HEK293 (cell line): ENCODE measurements around the gene RXRG.

ENCODE experiments used
- CTCF ChIA-PET: fragments of 350-600 bp; formaldehyde crosslinking; extraction: SDS; loops from one replicate; lab custom pipeline; 2021; ENCODE audit warnings: antibody characterized with exemption; lab: Yijun Ruan, JAX
- POLR2A ChIA-PET: fragments of 300-600 bp; formaldehyde crosslinking; extraction: SDS; loops from one replicate; lab custom pipeline; 2020; ENCODE audit warnings: antibody characterized with exemption, inconsistent platforms; lab: Yijun Ruan, JAX
- H3K27ac ChIP-seq: fragments of 200-500 bp; sonication (Bioruptor generic); 2 replicates; pipeline ENCODE4 v1.5.1; 2014; ENCODE audit warnings: low read depth, low read length, control low read depth, inconsistent platforms; ENCODE audit errors: extremely low read depth
- H3K36me3 ChIP-seq, 2 experiments: fragments of 200-500 bp in 1 of 2; sonication (Bioruptor generic) in 1 of 2; 1 replicate in 1 of 2; 2 replicates in 1 of 2; pipeline ENCODE4 v1.5.1; 2014 to 2017; ENCODE audit warnings: inconsistent platforms in 2 of 2, low read length in 2 of 2; ENCODE audit not compliant: control insufficient read depth in 2 of 2, insufficient read depth in 1 of 2
- H3K4me1 ChIP-seq: fragments of 200-500 bp; sonication (Bioruptor generic); 2 replicates; pipeline ENCODE4 v1.5.1; 2014; ENCODE audit warnings: mild to moderate bottlenecking, low read length, inconsistent platforms; ENCODE audit not compliant: control insufficient read depth, insufficient read depth
- H3K4me3 ChIP-seq: 2 replicates; pipeline ENCODE4 v1.5.1; 2011; ENCODE audit warnings: low read depth, mild to moderate bottlenecking, control low read depth, low read length, moderate library complexity
- H3K9me3 ChIP-seq: fragments of 200-500 bp; sonication (Bioruptor generic); 2 replicates; pipeline ENCODE4 v1.5.1; 2014; ENCODE audit warnings: low read depth, low read length, inconsistent platforms; ENCODE audit not compliant: control insufficient read depth, insufficient read depth
- EGR2 ChIP-seq: fragments of 450-650 bp; formaldehyde crosslinking; IDR thresholded peaks from 2 replicates; pipeline ENCODE4 v1.5.1; 2016; ENCODE audit warnings: low read depth, missing biosample characterization, missing genetic modification characterization
- GLIS1 ChIP-seq: fragments of 450-650 bp; formaldehyde crosslinking; IDR thresholded peaks from 2 replicates; pipeline ENCODE4 v1.5.1; 2016; ENCODE audit warnings: missing biosample characterization, missing genetic modification characterization
- GLIS2 ChIP-seq: fragments of 450-650 bp; formaldehyde crosslinking; IDR thresholded peaks from 2 replicates; pipeline ENCODE4 v1.5.1; 2016; ENCODE audit warnings: missing biosample characterization, missing genetic modification characterization
- RBAK ChIP-seq: fragments of 450-650 bp; formaldehyde crosslinking; IDR thresholded peaks from 2 replicates; pipeline ENCODE4 v1.5.1; 2016; ENCODE audit warnings: missing biosample characterization, missing genetic modification characterization
- ZBTB21 ChIP-seq: fragments of 450-650 bp; formaldehyde crosslinking; IDR thresholded peaks from 2 replicates; pipeline ENCODE4 v1.5.1; 2017; ENCODE audit warnings: missing biosample characterization, missing genetic modification characterization
- ZNF184 ChIP-seq: fragments of 450-650 bp; IDR thresholded peaks from 2 replicates; pipeline ENCODE4 v1.5.1; 2018; ENCODE audit warnings: missing biosample characterization, mild to moderate bottlenecking, missing genetic modification characterization
- ZNF501 ChIP-seq: fragments of 450-650 bp; formaldehyde crosslinking; IDR thresholded peaks from 2 replicates; pipeline ENCODE4 v1.5.1; 2016; ENCODE audit warnings: missing biosample characterization, missing genetic modification characterization
- TF ChIP-seq, protein P1 (sequence below): fragments of 450-650 bp; formaldehyde crosslinking; IDR thresholded peaks from 2 replicates; pipeline ENCODE4 v1.5.1; 2016; ENCODE audit warnings: missing biosample characterization, missing genetic modification characterization, low read depth
- TF ChIP-seq, protein P2 (sequence below): fragments of 450-650 bp; formaldehyde crosslinking; IDR thresholded peaks from 2 replicates; pipeline ENCODE4 v1.5.1; 2016; ENCODE audit warnings: missing biosample characterization, missing genetic modification characterization
- TF ChIP-seq, protein P3 (sequence below): fragments of 450-650 bp; formaldehyde crosslinking; IDR thresholded peaks from 2 replicates; pipeline ENCODE4; 2016; ENCODE audit warnings: missing biosample characterization, missing genetic modification characterization
- TF ChIP-seq, protein P4 (sequence below): fragments of 450-650 bp; formaldehyde crosslinking; IDR thresholded peaks from 2 replicates; pipeline ENCODE4 v1.5.1; 2016; ENCODE audit warnings: missing biosample characterization, missing genetic modification characterization
- TF ChIP-seq, protein P5 (sequence below): fragments of 450-650 bp; formaldehyde crosslinking; IDR thresholded peaks from 2 replicates; pipeline ENCODE4 v1.5.1; 2016; ENCODE audit warnings: missing biosample characterization, missing genetic modification characterization, low read depth
- TF ChIP-seq, protein P6 (sequence below): fragments of 450-650 bp; formaldehyde crosslinking; IDR thresholded peaks from 2 replicates; pipeline ENCODE4 v1.5.1; 2016; ENCODE audit warnings: missing biosample characterization, missing genetic modification characterization

The RXRG gene

DNA sequence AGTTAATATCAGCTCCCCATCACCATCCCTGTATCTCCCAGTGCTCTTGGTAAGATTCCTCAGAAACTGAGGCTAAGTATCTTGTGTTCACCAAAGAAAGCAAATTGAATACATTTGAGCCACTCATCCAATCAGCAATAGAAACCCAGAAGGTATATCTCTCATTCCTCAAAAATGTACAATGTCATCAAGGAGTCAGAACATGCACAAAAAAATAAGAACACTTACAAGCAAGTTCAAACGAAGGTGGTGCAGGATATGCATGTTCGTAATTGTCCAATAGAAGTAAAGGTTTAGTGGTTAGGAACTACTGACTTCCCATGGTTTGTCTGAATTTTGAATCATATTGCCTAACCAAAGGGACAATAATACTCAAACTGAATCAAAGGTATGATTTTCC, 24.3 kb downstream of the RXRG start (continued):
- TF ChIP-seq, protein P1, sequence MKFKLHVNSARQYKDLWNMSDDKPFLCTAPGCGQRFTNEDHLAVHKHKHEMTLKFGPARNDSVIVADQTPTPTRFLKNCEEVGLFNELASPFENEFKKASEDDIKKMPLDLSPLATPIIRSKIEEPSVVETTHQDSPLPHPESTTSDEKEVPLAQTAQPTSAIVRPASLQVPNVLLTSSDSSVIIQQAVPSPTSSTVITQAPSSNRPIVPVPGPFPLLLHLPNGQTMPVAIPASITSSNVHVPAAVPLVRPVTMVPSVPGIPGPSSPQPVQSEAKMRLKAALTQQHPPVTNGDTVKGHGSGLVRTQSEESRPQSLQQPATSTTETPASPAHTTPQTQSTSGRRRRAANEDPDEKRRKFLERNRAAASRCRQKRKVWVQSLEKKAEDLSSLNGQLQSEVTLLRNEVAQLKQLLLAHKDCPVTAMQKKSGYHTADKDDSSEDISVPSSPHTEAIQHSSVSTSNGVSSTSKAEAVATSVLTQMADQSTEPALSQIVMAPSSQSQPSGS = no peak
- TF ChIP-seq GLIS2 (tag by site-specific recombination) = no peak
- TF ChIP-seq, protein P2, sequence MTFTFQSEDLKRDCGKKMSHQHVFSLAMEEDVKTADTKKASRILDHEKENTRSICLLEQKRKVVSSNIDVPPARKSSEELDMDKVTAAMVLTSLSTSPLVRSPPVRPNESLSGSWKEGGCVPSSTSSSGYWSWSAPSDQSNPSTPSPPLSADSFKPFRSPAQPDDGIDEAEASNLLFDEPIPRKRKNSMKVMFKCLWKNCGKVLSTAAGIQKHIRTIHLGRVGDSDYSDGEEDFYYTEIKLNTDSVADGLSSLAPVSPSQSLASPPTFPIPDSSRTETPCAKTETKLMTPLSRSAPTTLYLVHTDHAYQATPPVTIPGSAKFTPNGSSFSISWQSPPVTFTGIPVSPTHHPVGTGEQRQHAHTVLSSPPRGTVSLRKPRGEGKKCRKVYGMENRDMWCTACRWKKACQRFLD (tag by site-specific recombination) = no peak
- TF ChIP-seq, protein P3, sequence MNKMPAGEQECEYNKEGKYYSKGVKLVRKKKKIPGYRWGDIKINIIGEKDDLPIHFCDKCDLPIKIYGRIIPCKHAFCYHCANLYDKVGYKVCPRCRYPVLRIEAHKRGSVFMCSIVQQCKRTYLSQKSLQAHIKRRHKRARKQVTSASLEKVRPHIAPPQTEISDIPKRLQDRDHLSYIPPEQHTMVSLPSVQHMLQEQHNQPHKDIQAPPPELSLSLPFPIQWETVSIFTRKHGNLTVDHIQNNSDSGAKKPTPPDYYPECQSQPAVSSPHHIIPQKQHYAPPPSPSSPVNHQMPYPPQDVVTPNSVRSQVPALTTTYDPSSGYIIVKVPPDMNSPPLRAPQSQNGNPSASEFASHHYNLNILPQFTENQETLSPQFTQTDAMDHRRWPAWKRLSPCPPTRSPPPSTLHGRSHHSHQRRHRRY (tag by site-specific recombination) = no peak
- TF ChIP-seq, protein P4, sequence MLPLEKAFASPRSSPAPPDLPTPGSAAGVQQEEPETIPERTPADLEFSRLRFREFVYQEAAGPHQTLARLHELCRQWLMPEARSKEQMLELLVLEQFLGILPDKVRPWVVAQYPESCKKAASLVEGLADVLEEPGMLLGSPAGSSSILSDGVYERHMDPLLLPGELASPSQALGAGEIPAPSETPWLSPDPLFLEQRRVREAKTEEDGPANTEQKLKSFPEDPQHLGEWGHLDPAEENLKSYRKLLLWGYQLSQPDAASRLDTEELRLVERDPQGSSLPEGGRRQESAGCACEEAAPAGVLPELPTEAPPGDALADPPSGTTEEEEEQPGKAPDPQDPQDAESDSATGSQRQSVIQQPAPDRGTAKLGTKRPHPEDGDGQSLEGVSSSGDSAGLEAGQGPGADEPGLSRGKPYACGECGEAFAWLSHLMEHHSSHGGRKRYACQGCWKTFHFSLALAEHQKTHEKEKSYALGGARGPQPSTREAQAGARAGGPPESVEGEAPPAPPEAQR (tag by site-specific recombination) = no peak

DNA sequence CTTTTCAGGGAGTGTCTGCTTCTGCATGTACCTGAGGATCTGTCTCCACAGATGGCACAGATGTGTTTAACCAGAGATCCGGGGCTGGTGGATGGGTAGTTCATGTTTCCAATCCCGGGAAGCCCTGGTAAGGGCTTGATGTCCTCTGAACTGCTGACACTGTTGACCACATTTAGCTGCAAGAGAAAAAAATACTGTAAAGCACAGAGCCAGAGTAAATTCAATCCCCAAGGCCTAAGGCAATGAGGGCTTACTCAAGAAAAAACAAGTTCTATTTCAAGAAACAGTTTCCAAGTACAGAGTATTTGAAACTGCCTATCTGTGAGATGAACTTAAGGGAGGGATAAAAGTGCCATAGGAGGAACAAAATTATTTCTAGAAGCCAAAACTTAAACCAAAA, 25.1 kb downstream of the RXRG start:
- H3K4me1 ChIP-seq = no peaks in the 10 kb centered on the region
- no peak overlapping the region for H3K27ac ChIP-seq
- no peak overlapping the region for H3K4me3 ChIP-seq
- CTCF ChIA-PET = interaction anchor here (1.9 kb wide), 1 partner anchor 10 kb away, joined by 8 read pairs; no protein-coding TSS in a partner anchor
- POLR2A ChIA-PET = no interaction called here
- H3K9me3 ChIP-seq = no peaks in the 10 kb centered on the region
- no peak for TF ChIP-seq GLIS1
- TF ChIP-seq, protein P5, sequence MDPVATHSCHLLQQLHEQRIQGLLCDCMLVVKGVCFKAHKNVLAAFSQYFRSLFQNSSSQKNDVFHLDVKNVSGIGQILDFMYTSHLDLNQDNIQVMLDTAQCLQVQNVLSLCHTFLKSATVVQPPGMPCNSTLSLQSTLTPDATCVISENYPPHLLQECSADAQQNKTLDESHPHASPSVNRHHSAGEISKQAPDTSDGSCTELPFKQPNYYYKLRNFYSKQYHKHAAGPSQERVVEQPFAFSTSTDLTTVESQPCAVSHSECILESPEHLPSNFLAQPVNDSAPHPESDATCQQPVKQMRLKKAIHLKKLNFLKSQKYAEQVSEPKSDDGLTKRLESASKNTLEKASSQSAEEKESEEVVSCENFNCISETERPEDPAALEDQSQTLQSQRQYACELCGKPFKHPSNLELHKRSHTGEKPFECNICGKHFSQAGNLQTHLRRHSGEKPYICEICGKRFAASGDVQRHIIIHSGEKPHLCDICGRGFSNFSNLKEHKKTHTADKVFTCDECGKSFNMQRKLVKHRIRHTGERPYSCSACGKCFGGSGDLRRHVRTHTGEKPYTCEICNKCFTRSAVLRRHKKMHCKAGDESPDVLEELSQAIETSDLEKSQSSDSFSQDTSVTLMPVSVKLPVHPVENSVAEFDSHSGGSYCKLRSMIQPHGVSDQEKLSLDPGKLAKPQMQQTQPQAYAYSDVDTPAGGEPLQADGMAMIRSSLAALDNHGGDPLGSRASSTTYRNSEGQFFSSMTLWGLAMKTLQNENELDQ (tag by site-specific recombination) = no peak
- no peak for TF ChIP-seq ZNF184 (tag by site-specific recombination)
- no peak for TF ChIP-seq ZNF501
- no peak for TF ChIP-seq EGR2 (tag by site-specific recombination)
- no peaks in the 10 kb centered on the region for H3K36me3 ChIP-seq

DNA sequence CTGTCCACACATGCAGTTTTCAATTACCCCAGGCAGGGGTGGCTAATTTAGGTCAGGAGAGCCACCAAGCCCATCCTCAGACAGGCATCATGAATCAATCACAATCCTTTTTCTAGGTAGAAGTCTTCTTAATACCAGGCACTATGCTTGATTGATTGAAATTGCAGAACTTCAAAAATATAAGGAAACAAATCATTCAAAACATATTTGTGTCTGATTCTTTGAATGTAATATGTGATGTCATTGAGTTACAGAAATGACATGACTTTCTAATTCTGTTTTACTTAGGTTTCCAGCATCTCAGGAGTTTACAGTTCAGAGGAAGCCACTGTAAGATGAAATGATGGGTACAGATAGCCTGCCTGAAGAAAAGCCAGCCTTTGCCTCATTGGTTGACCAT, 26.7 kb downstream of the RXRG start:
- ChIA-PET CTCF (no interaction called here), POLR2A (no interaction called here)
- TF ChIP-seq RBAK (no peak), ZBTB21 (tag by site-specific recombination) (no peak)
- TF ChIP-seq, protein P1 = peak; percentile 59; the same call in 1 of the 2 replicates
- TF ChIP-seq, protein P6, sequence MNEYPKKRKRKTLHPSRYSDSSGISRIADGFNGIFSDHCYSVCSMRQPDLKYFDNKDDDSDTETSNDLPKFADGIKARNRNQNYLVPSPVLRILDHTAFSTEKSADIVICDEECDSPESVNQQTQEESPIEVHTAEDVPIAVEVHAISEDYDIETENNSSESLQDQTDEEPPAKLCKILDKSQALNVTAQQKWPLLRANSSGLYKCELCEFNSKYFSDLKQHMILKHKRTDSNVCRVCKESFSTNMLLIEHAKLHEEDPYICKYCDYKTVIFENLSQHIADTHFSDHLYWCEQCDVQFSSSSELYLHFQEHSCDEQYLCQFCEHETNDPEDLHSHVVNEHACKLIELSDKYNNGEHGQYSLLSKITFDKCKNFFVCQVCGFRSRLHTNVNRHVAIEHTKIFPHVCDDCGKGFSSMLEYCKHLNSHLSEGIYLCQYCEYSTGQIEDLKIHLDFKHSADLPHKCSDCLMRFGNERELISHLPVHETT = no peak
- no peaks in the 10 kb centered on the region for H3K36me3 ChIP-seq
- no peaks in the 10 kb centered on the region for H3K9me3 ChIP-seq
- no peak overlapping the region for H3K4me3 ChIP-seq
- H3K4me1 ChIP-seq = no peaks in the 10 kb centered on the region
- no peak overlapping the region for H3K27ac ChIP-seq
